CD4-positive, alpha-beta T cell treated with Interleukin-15 for 1 hour (primary cell): Measurements from ENCODE around the gene AVEN.
"Not testable (repeated sequence)": the region's sequence is repeated elsewhere in the genome, so short reads cannot be mapped to it uniquely, and the experiment has no call there.

Source experiments
- DNase-seq: peaks from one replicate; pipeline ENCODE4 v3.0.0-alpha.2; 2020

The AVEN gene

DNA sequence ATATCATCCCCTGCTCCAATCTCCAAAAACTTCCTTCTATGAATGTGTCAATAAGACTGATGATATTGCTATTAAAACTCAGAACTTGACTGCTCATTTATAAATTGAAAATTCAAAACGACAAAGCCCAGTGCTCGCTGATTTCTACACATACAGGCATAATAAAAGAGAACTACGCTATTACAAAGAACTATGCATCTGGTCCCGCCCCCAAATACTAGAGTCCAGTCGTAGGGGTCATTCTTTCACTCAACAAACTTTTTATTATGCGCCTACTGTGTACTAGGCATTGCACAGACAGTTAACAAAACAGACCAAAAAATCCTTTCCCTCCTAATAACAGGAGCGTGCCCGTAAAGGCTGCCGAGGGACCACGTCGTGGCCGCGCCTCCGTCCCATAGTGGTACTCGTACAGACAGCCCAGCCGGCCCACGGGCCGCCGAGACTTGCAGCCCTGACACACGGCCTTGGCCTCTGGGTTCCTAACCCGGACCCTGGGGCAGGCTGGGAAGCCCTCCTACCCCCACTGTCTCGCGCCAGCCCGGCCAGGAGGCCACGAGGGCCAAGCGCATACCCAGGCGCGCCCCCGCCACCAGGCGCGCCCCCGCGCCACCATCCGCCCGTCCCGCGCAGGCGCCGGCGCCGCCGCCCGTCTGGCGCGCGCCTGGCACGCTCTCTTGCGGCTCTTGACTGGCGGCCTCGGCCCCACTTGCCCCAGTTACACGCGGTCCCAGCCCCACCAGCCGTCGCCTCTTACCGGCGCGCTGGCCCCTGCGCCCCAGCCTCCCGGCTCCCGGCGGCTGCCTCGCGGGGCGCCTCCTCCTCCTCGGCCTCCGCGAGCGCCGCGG, 757 bp downstream of the AVEN start:
- DNase-seq, result peak; percentile 78

DNA sequence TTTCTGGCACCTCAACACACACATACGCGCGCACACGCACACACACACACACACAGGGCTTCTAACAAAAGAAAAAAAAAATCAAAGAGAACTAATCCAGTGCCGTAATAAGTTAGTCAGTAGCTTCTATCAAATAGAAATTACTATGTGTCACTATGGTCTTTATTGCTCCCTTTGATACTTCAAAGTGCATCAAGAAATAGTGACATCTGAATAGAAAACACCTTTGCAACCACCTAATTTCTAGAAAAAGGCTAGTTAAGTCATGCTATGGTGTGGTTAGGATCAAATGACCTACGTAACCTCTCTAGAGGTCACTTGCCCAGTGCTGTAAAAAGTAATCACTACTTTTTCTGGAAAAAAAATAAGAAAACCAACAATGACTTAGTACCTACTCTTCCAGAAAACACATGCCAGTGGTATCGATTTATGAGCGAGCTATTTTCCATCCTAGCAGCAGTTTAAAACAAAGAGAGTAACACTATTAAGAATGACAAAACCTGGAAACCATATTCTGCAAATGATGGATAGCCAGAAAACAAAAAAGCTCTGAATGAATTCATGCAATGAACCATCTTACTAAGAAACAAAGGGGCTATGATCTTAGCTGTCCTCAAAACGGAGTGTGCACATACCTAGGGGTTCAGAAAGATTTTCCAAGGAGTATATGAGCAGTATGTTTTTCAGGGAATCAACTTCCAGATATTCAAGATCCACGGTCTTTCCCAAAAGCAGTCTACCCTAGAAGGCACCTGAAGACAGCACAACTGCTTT, 6.8 kb downstream of the AVEN start:
- no peak for DNase-seq

DNA sequence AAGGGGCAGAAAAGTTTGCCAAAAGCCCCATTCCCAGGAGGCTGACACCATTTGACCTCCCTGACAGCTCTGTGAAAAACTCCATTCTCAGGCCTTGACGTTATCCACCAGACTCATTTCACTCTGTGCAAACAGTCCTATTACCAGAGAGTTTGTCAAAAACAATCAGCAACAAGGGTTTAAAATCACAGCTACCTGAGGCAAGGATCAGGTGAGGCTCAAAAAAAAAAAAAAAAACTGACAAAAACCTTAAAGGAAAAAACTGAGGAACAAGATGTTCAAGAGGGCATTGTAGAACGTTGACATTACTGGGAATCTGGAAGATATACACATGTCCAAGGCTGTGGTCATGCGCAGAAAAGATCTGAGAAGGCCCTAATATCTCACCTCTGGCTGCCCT, 11.4 kb downstream of the AVEN start:
- DNase-seq, result no peak

DNA sequence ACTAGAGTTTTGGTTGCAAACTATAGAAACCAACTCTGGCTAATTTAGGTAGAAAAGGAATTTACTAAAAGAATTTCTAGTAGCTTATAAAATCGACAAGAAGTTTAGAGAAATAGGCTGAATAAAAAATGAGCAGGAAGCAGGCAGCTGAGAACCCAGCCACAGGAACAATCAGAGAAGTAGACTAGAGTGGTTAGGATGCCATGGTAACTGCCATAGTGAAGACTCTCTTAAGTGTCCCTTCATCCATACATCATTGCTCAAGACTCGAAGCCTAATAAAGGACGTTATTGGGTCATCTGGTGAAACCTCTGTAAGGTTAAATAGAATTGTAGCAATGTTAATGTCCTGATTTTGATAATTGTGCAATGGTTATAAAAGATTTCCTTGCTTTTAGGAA, 13.8 kb downstream of the AVEN start:
- DNase-seq, result no peak

DNA sequence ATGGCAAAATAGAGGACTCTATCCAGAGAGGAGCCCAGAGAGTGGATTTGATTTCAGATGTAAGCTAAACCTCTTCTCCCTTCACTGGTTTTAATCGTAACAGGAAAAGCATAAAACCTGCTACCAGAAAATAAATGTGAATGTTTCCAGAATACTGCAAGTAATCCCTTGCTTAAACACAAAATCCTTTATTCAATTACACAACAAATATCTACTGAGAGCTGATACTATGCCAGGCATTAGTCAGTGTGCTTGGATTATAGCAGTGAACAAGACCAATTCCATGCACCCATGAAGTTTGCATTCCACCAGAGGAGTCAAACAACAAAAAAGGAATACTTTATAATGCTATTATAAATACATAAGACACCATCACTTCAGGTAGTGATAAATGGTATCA, 15.1 kb downstream of the AVEN start:
- no peak for DNase-seq

DNA sequence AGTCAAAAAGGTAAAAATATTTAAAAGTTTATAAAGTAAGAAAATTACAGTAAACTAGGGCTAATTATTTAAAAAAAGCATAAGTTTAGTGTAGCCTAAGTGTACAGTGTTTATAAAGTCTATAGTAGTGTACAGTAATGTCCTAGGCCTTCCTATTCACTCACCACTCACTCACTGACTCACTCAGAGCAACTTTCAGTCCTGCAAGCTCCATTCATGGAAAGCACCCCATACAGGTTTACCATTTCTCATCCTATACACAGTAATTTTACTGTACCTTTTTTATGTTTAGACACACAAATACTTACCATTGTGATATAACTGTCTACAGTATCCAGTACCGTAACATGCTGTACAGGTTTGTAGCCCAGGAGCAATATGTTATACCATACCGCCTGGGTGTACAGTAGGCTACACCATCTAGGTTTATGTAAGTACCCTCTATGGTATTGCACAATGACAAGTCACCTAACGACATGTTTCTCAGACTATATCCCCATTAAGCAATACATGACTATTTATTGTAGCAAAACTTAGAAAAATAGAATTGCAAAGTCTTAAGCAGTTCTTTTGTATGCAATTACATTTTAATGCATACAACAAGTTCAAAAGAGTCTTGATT, 19.5 kb downstream of the AVEN start:
- DNase-seq, result no peak

DNA sequence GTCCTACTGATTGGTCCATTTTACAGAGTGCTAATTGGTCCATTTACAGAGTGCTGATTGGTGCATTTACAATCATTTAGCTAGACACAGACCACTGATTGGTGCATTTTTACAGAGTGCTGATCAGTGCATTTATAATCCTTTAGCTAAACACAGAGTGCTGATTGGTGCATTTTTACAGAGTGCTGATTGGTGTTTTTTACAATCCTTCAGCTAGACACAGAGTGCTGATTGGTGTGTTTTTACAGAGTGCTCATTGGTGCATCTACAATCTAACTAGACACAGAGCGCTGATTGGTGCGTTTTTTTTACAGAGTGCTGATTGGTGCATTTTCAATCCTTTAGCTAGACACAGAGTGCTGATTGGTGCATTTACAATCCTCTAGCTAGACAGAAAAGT, 20.3 kb downstream of the AVEN start:
- not testable (repeated sequence) for DNase-seq

DNA sequence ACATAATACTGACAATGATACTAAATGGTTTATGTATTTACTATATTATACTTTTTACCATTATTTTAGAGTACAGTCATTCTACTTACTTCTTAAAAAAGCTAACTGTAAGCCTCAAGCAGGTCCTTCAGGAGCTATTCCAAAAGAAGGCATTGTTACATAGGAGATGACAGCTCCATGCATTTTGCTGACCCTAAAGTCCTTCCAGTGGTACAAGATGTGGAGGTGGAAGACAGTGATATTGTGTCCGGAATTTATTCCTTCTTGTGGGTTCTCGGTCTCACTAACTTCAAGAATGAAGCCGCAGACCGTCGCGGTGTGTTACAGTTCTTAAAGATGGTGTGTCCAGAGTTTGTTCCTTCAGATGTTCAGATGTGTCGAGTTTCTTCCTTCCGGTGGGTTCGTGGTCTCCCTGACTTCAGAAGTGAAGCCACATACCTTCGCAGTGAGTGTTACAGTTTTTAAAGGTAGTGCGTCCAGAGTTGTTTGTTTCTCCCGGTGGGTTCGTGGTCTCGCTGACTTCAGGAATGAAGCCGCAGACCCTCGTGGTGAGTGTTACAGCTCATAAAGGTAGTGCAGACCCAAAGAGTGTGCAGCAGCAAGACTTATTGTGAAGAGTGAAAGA, 20.9 kb downstream of the AVEN start:
- no peak for DNase-seq

DNA sequence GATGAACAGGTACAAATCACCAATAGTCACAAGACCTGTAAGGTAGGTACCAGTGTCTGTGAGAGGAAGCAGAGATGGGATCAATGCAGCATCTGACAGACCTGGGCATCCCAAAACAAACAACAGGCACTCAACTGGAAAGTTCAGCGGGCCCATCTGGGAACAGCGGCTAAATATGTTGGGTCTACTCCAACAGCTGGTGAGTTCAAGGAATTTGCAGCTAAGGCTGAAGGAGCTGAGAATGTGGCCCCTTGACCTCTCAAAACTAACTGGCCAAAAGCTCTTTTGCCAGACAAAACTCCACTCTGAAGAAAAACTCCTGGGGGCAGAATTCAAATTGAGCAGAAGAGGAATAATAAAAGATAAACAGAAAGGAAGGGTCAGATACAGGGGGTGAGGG, 24.4 kb downstream of the AVEN start:
- DNase-seq, result no peak

DNA sequence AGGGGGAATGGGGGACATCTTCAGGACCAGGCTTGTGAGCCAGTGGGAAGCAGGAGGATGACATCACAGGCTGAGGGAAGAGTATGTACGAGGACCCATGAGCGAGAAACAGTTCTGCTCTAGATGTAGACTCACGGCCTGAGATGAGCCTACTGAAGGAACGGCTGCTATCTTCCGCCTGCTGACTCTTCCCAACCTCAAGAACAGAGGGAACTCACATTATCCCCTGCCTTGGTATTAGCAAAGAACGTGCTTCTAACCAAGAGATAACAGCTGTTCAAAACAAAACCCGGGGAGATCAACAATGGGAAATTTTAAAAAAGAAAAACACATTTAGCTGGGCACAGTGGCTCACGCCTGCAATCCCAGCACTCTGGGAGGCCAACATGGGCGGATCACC, 25.3 kb downstream of the AVEN start:
- DNase-seq, result no peak

DNA sequence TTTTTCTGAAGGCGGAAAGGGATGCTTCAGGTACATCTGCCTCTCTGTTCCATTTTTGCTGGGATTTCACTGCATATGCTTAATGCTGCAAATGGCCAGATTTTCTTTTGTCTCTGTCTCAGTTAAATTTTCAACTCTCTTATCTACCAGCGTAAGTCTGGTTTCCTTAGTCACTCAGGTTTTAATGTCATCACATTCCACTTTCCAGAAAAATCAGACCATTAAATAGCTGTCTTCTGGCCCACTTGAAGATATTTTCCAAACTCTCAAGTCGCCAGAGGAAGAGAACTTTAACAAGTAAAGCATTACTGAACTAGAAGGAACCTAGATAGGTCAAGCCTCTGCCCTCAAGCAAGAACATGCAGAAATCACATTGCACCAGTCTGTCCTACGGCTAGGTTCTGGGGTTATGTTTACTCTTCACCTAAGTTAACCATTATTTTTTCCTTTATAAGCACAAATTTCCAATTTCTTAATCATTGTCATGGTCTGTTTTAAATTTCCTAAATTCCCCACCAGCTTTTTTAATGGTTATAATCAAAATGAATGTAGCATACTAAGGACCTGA, 26.5 kb downstream of the AVEN start:
- DNase-seq, result no peak

DNA sequence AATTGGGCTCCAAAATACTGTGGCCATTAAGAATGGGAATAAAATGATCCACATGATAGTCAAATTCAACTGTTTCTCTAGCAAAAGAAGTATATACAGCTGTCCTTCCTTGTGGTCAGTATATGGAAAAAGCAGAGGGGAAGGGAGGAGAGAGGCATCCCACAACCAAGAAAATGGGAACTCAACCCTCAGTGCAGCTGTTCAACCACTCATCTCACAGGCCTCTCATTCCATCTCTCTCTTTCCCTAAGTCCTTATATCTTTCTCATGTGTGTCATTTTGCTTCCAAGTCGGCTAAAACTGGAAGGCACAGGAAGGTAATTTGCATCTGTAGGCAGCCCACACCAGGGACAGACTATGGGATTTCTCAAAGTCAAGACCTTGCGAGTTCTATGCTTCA, 27.5 kb downstream of the AVEN start:
- no peak for DNase-seq

DNA sequence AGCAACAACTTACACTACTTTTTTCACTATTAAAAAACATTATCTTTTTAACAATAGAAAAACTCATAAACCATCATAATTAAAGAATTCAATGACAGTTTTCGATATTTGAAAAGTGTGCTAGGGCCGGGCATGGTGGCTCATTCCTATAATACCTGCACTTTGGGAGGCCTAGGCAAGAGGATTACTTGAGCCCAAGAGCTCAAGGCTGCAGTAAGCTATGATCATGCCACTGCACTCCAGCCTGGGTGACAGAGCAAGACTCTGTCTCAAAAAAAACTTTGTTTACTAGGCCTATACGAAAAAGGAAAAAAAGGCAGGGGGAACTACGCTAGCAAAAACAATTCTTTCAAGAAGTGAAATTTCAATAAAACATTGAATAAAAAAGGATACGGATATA, 28.1 kb downstream of the AVEN start:
- no peak for DNase-seq

DNA sequence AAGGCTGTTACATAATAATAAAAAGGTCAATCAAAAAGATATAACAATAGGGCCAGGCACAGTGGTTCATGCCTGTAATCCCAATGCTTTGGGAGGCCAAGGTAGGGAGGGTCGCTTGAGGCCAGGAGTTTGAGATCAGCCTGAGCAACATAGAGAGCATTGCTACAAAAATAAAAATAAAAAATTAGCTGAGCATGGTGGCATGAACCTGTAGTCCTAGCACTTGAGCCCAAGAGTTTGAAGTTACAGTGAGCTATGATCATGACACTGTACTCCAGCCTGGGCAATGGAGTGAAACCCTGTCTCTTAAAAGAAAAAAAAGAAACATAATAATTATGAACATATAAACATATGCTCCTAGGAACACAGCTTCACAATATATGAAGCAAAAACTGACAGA, 29.3 kb downstream of the AVEN start:
- no peak for DNase-seq

DNA sequence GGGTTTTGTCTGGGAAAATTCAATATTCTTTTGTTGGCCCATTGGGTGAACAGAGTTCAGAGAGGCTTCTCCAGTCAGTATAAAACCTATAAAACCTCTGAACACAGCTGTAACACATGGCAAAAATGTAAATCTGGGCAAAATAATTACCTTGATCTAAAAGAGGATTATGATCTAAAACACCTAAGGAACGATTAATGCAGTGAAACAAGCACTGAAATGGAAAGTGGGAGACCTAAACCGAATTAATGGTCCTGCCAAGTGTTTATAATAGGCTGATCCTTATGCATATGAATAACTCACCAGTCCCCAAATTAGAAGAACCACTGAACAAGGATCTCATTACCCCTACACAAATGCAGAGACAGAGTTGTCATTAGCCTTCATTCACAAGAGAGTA, 32.6 kb downstream of the AVEN start:
- no peak for DNase-seq

DNA sequence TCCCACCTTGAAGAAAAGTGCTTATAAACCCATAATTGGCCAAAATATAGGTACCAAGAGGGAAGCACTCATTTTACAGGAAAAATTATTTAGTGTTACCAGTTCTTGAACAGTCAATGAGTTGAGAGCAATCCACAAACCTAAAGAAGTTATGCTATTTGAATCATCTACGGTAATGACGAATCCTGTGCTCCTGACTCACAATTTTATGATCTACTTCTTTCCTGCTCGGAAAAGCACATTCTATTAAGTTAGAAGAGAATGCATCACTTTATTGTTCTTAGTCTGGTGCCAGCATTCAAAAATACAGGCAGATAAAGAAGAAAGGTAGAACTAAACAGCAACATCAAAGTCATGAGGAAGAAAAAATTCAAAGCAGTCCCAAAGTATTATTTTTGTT, 37.5 kb downstream of the AVEN start:
- DNase-seq, result no peak

DNA sequence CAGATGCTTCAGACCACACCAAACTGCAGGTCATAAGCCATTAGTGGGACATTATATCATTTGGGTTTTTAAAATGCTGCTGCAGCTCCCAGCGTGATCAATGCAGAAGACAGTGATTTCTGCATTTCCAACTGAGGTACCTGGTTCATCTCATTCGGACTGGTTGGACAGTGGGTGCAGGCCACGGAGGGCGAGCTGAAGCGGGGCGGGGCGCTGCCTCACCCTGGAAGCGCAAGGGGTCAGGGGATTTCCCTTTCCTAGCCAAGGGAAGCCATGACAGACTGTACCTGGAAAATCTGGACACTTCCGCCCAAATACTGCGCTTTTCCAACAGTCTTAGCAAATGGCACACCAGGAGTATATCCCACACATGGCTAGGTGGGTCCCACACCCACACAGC, 43.3 kb downstream of the AVEN start:
- DNase-seq, result not testable (repeated sequence)

DNA sequence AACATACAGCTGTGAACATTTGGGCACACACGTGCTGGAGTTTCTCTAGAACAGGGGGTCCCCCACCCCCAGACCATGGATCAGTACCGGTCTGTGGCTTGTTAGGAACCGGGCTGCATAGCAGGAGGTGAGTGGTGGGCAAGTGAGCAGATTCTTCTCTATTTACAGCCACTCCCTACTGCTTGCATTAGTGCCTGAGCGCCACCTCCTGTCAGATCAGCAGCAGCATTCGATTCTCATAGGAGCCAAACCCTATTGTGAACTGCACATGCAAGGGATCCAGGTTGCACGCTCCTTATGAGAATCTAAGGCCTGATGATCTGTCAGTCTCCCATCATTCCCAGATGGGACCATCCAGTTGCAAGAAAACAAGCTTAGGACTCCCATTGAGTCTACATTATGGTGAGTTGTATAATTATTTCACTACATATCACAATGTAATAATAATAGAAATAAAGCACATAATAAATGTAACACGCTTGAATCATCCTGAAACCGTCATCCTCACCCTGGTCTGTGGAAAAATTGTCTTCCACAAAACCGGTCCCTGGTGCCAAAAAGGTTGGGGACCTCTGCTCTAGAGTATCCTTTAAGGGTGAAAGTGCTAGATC, 44.9 kb downstream of the AVEN start:
- DNase-seq, result no peak

DNA sequence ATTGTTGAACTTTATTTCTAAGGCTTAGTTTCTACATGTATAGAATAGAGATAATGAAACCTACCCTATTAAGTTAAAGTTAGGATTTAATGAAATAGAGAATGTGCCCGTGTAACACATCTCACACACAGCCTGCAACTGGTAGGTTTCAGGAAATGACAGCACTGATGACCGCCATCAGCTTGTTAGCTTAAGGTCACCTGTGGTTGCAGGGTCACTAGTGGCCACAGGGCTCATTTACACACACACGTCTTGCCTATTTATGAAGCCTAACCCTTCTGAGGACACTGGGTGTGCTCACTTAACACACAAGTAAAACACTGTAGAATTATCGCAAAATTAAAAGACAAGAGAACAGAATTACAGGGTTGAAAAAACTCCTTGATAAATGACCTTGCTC, 50.6 kb downstream of the AVEN start:
- DNase-seq, result no peak

DNA sequence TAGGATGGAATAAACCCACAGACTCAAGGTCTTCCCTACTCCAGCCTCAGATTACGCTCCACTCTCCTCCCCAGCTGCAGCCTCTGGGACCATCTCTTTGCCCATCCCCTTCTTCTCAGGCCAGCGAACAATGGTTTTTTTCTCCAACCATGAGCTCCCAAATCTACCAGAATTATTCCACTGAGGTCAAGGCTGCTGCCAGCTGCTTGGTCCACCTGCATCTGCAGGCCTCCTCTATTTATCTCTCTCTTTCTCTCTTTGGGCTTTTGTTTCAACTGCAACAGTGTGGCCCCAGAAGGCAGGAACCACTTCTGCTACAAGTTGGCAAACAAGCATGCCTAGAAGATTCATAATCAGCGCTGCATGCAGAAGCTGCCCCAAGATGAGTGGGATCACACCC, 51.6 kb downstream of the AVEN start:
- DNase-seq, result no peak

DNA sequence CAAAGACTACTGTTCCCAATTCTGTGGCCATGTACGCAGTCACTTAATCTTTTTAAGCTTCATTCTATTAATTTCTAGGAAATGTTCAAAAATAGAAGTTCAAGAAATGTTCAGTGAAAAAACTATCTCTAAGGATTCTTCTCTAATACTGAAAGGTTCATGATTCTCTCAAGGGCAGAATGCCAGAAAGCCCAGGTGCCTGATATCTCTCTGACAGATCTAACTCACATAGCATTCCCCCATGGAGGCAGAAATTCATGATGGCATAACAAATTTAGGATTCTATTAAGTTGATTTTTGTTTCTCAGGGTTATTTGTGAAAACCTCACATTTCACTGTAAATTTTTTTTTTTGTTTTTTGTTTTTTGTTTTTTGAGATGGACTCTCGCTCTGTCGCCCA, 53.3 kb downstream of the AVEN start:
- no peak for DNase-seq

DNA sequence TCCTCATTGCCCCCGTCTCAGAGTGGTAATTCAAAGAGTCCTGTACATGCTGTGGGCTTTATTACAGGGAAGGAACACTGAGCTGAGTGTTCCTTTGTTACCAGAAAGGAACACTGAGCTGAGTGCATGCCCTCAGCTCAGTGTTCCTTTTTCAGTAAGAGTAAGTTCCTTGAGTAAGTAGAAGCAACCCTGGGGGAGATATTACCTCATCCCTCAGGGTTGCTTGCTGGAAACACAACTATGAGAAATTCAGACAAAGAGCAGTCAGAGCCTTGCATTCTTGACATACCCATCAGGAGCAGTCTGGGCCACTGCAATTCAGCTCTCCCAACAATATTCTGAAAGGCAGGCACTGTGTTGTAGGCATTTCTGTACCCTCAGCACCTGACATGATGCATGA, 53.7 kb downstream of the AVEN start:
- no peak for DNase-seq

DNA sequence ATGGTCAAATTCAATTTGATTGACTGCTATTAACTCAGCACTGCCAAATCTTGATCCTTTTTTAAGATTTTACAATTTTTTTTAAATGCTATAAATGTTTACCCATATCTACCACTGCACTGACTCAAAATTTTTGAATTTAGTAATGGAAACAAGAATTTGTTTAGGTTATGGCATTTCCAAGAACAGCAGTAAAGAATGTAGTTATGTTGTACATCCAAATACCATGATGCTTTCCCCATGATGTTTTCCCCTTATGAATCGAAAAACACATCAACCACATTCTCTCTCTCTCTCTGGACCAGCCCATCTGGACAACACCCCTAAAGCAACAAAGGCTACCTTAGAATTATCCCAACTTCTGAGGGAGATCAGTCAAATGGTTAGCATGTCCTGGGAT, 56.5 kb downstream of the AVEN start:
- DNase-seq, result no peak
